ENCODE measurements around the gene CLEC12A. TPM values are rescaled to one million over a fixed set of nuclear protein-coding genes. Genes with fewer than 3 reads are reported as not detected.
"Not testable (repeated sequence)": the region's sequence is repeated elsewhere in the genome, so short reads cannot be mapped to it uniquely, and the experiment has no call there.

CLEC12A gene
- 0.56 TPM for polyA plus RNA-seq (ENCODE audit: insufficient read length)

- no peak for DNase-seq
Observed at GRCh38 chr12:9971181-9971580, at the start of gene CLEC12A. Gene CLEC12A, plus strand, starts transcription at chr12:9971409. Its CDS starts 188 bp downstream, at chr12:9971597.

GRCh38 chr12:9922429-9922828, 48.8 kb upstream of the CLEC12A start:
- no peak for DNase-seq

- DNase-seq: no peak
Observed at GRCh38 chr12:9925705-9926393, 45.4 kb upstream of the CLEC12A start.

- no peak for DNase-seq
Observed at GRCh38 chr12:9926876-9927275, 44.3 kb upstream of the CLEC12A start.

GRCh38 chr12:9928607-9929006, 42.6 kb upstream of the CLEC12A start:
- DNase-seq: no peak

- no peak for DNase-seq
Observed at GRCh38 chr12:9931245-9931644, 40.0 kb upstream of the CLEC12A start.

- no peak for DNase-seq
Observed at GRCh38 chr12:9932270-9932669, 38.9 kb upstream of the CLEC12A start, which contains the start of gene CLEC2A. Gene CLEC2A, minus strand, starts transcription at chr12:9932370. Its CDS starts 41 bp downstream, at chr12:9932329.

GRCh38 chr12:9933958-9934357, 37.3 kb upstream of the CLEC12A start:
- DNase-seq: no peak

GRCh38 chr12:9935026-9935425, 36.2 kb upstream of the CLEC12A start:
- DNase-seq: no peak

- no peak for DNase-seq
Observed at GRCh38 chr12:9936591-9936990, 34.6 kb upstream of the CLEC12A start.

- DNase-seq: no peak
Observed at GRCh38 chr12:9940375-9940774, 30.8 kb upstream of the CLEC12A start.

GRCh38 chr12:9941838-9942237, 29.4 kb upstream of the CLEC12A start:
- DNase-seq: no peak

GRCh38 chr12:9943240-9943639, 28.0 kb upstream of the CLEC12A start:
- no peak for DNase-seq

- no peak for DNase-seq
Observed at GRCh38 chr12:9944391-9944790, 26.8 kb upstream of the CLEC12A start.

GRCh38 chr12:9947674-9948073, 23.5 kb upstream of the CLEC12A start:
- no peak for DNase-seq

GRCh38 chr12:9948606-9949296, 22.5 kb upstream of the CLEC12A start:
- no peak for DNase-seq

GRCh38 chr12:9951026-9951675, 20.1 kb upstream of the CLEC12A start:
- DNase-seq: no peak

- DNase-seq: not testable (repeated sequence)
Observed at GRCh38 chr12:9952954-9953729, 18.1 kb upstream of the CLEC12A start.

GRCh38 chr12:9957834-9958233, 13.4 kb upstream of the CLEC12A start:
- no peak for DNase-seq

GRCh38 chr12:9960590-9960989, 10.6 kb upstream of the CLEC12A start:
- DNase-seq: no peak

GRCh38 chr12:9961106-9961505, 10.1 kb upstream of the CLEC12A start:
- DNase-seq: no peak

- DNase-seq: no peak
Observed at GRCh38 chr12:9961901-9962300, 9.3 kb upstream of the CLEC12A start.

GRCh38 chr12:9969673-9970072, 1.5 kb upstream of the CLEC12A start:
- DNase-seq: no peak
